Transverse colon (tissue), 4 donors: ENCODE measurements around the gene MIR17HG.

Source experiments
- POLR2A ChIP-seq: fragments of 450-650 bp; IDR thresholded peaks from one replicate; pipeline ENCODE4 v1.6.1; 2016; ENCODE audit warnings: antibody characterized with exemption, mild to moderate bottlenecking, moderate library complexity
- POLR2AphosphoS5 ChIP-seq, 3 donors: sonication (generic); formaldehyde crosslinking; IDR thresholded peaks; one replicate each; pipeline ENCODE4 v1.6.1; 2016; ENCODE audit warnings: antibody characterized with exemption in 3 of 3
- TF ChIP-seq, protein P1 (sequence below), 5 experiments: fragments of 200-600 bp in 3 of 5; fragments of 450-650 bp in 2 of 5; sonication (generic) in 3 of 5; IDR thresholded peaks; 1 replicate in 2 of 5; 2 replicates in 3 of 5; pipeline ENCODE4 v1.5.1; 2016 to 2017; ENCODE audit warnings: antibody characterized with exemption in 5 of 5, inconsistent platforms in 3 of 5, mild to moderate bottlenecking in 2 of 5, moderate library complexity in 1 of 5

DNA sequence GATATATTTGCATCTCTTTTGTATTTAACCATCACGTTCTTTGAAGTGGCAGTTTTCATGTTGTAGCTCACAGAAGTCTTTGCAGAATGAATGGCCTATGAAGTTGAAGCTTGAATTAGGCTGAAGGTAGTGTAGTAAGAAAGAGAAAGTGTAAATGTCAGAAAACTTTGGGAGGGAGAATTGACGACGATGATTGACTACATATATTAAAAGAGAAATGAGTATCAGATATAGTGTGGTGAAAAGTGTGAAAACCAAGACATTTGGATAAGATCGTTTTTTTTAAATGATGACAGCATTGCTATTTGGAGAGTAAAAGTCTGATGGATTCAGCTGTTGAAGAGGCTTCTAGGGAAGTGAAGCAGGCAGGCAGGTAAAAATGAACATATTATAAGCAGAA is 36.3 kb downstream of the MIR17HG start:
- TF ChIP-seq, protein P1, sequence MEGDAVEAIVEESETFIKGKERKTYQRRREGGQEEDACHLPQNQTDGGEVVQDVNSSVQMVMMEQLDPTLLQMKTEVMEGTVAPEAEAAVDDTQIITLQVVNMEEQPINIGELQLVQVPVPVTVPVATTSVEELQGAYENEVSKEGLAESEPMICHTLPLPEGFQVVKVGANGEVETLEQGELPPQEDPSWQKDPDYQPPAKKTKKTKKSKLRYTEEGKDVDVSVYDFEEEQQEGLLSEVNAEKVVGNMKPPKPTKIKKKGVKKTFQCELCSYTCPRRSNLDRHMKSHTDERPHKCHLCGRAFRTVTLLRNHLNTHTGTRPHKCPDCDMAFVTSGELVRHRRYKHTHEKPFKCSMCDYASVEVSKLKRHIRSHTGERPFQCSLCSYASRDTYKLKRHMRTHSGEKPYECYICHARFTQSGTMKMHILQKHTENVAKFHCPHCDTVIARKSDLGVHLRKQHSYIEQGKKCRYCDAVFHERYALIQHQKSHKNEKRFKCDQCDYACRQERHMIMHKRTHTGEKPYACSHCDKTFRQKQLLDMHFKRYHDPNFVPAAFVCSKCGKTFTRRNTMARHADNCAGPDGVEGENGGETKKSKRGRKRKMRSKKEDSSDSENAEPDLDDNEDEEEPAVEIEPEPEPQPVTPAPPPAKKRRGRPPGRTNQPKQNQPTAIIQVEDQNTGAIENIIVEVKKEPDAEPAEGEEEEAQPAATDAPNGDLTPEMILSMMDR (IDR thresholded peaks at IDR 0.05), result no peak
- TF ChIP-seq POLR2A (no peak), POLR2AphosphoS5 (IDR thresholded peaks at IDR 0.05) (no peak)
